B cell (primary cell): Measurements from ENCODE around the gene MCM5.

ENCODE experiments used
- CTCF ChIP-seq: fragments of 200-600 bp; IDR thresholded peaks from one replicate; pipeline ENCODE4 v1.8.0; 2022; ENCODE audit warnings: antibody characterized with exemption, mild to moderate bottlenecking
- EZH2 ChIP-seq: IDR thresholded peaks from 2 replicates; pipeline ENCODE4 v1.6.1; 2012; ENCODE audit warnings: borderline replicate concordance, low read depth, mild to moderate bottlenecking, moderate library complexity, low read length; ENCODE audit not compliant: insufficient read depth, poor library complexity, severe bottlenecking

- TF ChIP-seq CTCF: no peak
- no peak for TF ChIP-seq EZH2
Observed at GRCh38 chr22:35424081-35424480, 24.1 kb downstream of the MCM5 start.
